Panc1 (cell line): Measurements from ENCODE around the gene CRLF1.

ENCODE experiments used
- CTCF ChIP-seq: fragments of 450-650 bp; IDR thresholded peaks from 2 replicates; pipeline ENCODE4 v1.5.1; 2017; ENCODE audit warnings: mild to moderate bottlenecking
- REST ChIP-seq, 2 experiments: IDR thresholded peaks; 2 replicates each; pipeline ENCODE4 v1.6.1; 2011 to 2012; ENCODE audit warnings: low read depth in 2 of 2, control low read depth in 1 of 2, low read length in 1 of 2, mild to moderate bottlenecking in 1 of 2, moderate library complexity in 1 of 2; ENCODE audit not compliant: insufficient read depth in 1 of 2

GRCh38 chr19:18603958-18604819, 2.4 kb downstream of the CRLF1 start:
- TF ChIP-seq CTCF (no peak), REST (IDR thresholded peaks at IDR 0.05; ENCODE audit: insufficient read depth in 1 of 2, low read depth in 2 of 2, low read length in 1 of 2) (no peak)
